Measurements from ENCODE around the gene CHCHD10. TPM values are rescaled to one million over a fixed set of nuclear protein-coding genes. Genes with fewer than 3 reads are reported as not detected.

Gene CHCHD10
- total RNA-seq, 1 donor from 2014 or later, result 60.9 TPM

DNA sequence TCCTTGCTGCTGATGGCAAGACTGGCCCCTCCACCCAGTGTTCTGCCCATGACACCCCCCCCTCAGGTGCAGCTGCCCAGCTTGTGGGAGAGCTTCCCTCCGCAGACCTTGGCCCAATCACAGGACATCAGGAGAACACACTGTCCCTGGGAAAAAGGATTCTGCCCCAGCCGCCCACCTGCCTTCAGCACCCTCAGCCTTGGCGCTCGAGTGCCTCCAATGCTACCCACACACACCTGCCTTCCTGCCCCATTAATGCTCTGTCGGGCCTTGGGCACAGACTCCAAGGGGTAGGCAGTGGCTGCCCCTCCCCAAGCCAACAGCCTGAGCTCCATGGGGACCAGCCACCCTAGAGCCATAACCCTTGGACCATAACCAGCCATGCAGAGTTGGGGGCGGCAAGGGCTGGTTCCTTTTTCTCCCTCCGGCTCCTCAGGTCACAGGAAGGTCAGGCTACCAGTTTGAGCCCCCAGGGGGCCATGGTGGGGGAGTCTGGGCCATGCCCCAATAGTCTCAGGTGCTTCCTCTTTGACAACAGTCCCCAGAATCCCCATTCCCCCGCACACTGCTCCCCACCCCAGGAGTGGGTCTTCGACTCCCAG is 15.6 kb downstream of the CHCHD10 start:
- Histone ChIP-seq H3K4me2 (ENCODE audit: low read length) (no peak overlapping the region), H4K20me1 (ENCODE audit: insufficient read depth, low read length) (peaks cover 6% of the 10 kb centered on the region), H3K79me2 (ENCODE audit: insufficient read depth, low read length) (peaks cover 11% of the 10 kb centered on the region), H3K9ac (ENCODE audit: low read length) (no peak overlapping the region), H3K4me3 (ENCODE audit: insufficient read depth, low read depth, low read length) (no peak overlapping the region), H2AFZ (ENCODE audit: low read depth, low read length) (no peak overlapping the region), H3K36me3 (ENCODE audit: insufficient read depth, low read length) (no peaks in the 10 kb centered on the region), H3K9me3 (ENCODE audit: insufficient read depth, low read depth, low read length) (no peaks in the 10 kb centered on the region), H3K27ac (ENCODE audit: low read depth, low read length) (no peak overlapping the region), H3K27me3 (ENCODE audit: insufficient read depth, low read length) (no peaks in the 10 kb centered on the region), H3K4me1 (ENCODE audit: insufficient read depth, low read length) (peaks cover 3% of the 10 kb centered on the region)
- H3K27ac Mint-ChIP-seq (ENCODE audit: unreplicated experiment), result no peak overlapping the region
- no peaks in the 10 kb centered on the region for H3K9me3 Mint-ChIP-seq (ENCODE audit: unreplicated experiment)
- H3K27me3 Mint-ChIP-seq (ENCODE audit: low read depth, unreplicated experiment), result no peaks in the 10 kb centered on the region
- DNase-seq (ENCODE audit: low read depth) (no peak), FAIRE-seq (no peak)
- peaks cover 4% of the 10 kb centered on the region for H3K4me1 Mint-ChIP-seq (ENCODE audit: low read depth, unreplicated experiment)
- peak overlapping the region; percentile 79 for H3K4me3 Mint-ChIP-seq (ENCODE audit: unreplicated experiment)
- no peaks in the 10 kb centered on the region for H3K36me3 Mint-ChIP-seq (ENCODE audit: low read depth, unreplicated experiment)
- TF ChIP-seq, protein P1, sequence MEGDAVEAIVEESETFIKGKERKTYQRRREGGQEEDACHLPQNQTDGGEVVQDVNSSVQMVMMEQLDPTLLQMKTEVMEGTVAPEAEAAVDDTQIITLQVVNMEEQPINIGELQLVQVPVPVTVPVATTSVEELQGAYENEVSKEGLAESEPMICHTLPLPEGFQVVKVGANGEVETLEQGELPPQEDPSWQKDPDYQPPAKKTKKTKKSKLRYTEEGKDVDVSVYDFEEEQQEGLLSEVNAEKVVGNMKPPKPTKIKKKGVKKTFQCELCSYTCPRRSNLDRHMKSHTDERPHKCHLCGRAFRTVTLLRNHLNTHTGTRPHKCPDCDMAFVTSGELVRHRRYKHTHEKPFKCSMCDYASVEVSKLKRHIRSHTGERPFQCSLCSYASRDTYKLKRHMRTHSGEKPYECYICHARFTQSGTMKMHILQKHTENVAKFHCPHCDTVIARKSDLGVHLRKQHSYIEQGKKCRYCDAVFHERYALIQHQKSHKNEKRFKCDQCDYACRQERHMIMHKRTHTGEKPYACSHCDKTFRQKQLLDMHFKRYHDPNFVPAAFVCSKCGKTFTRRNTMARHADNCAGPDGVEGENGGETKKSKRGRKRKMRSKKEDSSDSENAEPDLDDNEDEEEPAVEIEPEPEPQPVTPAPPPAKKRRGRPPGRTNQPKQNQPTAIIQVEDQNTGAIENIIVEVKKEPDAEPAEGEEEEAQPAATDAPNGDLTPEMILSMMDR (IDR thresholded peaks at IDR 0.05; ENCODE audit: insufficient read depth, low read depth, low read length), result no peak
- TF ChIP-seq EZH2 (IDR thresholded peaks at IDR 0.05; ENCODE audit: insufficient read depth, low read length), result no peak

DNA sequence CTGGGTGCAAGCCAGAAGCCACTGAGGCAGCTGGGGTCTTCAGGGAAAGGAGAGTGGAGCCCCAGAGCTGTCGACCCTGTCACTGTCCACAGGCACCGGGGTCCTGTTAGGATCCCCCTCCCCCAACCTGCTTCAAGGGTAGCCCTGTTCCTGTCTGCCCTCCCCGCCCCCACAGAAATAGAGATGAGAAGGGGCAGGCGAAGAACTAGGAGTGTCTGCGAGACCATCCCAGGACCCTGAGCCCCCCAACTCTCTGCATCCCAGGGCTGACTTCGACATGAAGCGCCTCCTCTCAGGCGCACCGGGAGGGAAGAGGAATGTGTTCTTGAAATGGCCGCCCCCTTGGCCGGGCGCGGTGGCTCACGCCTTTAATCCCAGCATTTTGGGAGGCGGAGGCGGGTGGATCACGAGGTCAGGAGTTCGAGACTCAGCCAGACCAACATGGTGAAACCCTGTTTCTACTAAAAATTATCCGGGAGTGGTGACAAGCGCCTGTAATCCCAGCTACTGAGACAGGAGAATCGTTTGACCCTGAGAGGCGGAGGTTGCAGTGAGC is 16.3 kb downstream of the CHCHD10 start:
- peak overlapping the region; percentile 78 for H3K4me3 ChIP-seq (ENCODE audit: insufficient read depth, low read depth, low read length)
- peaks cover 3% of the 10 kb centered on the region for H3K36me3 Mint-ChIP-seq (ENCODE audit: low read depth, unreplicated experiment)

More for the DNA sequence above, 16.3 kb downstream of the CHCHD10 start:
- Histone ChIP-seq H2AFZ (ENCODE audit: low read depth, low read length) (peak overlapping the region; percentile 98), H3K9me3 (ENCODE audit: insufficient read depth, low read depth, low read length) (no peaks in the 10 kb centered on the region), H3K27ac (ENCODE audit: low read depth, low read length) (peak overlapping the region; percentile 80), H3K36me3 (ENCODE audit: insufficient read depth, low read length) (no peaks in the 10 kb centered on the region), H3K9ac (ENCODE audit: low read length) (peak overlapping the region; percentile 92), H3K79me2 (ENCODE audit: insufficient read depth, low read length) (peaks cover 15% of the 10 kb centered on the region), H4K20me1 (ENCODE audit: insufficient read depth, low read length) (peaks cover 10% of the 10 kb centered on the region), H3K4me2 (ENCODE audit: low read length) (peak overlapping the region; percentile 99), H3K27me3 (ENCODE audit: insufficient read depth, low read length) (no peaks in the 10 kb centered on the region), H3K4me1 (ENCODE audit: insufficient read depth, low read length) (peaks cover 3% of the 10 kb centered on the region)
- DNase-seq (ENCODE audit: low read depth) (no peak), FAIRE-seq (no peak)
- Mint-ChIP-seq H3K27me3 (ENCODE audit: low read depth, unreplicated experiment) (no peaks in the 10 kb centered on the region), H3K9me3 (ENCODE audit: unreplicated experiment) (no peaks in the 10 kb centered on the region), H3K27ac (ENCODE audit: unreplicated experiment) (peak overlapping the region; percentile 18), H3K4me3 (ENCODE audit: unreplicated experiment) (peak overlapping the region; percentile 84), H3K4me1 (ENCODE audit: low read depth, unreplicated experiment) (peaks cover 4% of the 10 kb centered on the region)
- TF ChIP-seq, protein P1 (IDR thresholded peaks at IDR 0.05; ENCODE audit: insufficient read depth, low read depth, low read length), result no peak
- TF ChIP-seq EZH2 (IDR thresholded peaks at IDR 0.05; ENCODE audit: insufficient read depth, low read length), result no peak
